GM18909 (cell line): Measurements from ENCODE around the gene HEATR5A.
"Not testable (repeated sequence)": the region's sequence is repeated elsewhere in the genome, so short reads cannot be mapped to it uniquely, and the experiment has no call there.

Experiments
- ATAC-seq: cut with Tn5 transposase; IDR thresholded peaks from one replicate; pipeline ENCODE4 v1.9.1; 2021; ENCODE audit warnings: mild to moderate bottlenecking; ENCODE audit not compliant: unreplicated experiment, poor library complexity

HEATR5A gene

DNA sequence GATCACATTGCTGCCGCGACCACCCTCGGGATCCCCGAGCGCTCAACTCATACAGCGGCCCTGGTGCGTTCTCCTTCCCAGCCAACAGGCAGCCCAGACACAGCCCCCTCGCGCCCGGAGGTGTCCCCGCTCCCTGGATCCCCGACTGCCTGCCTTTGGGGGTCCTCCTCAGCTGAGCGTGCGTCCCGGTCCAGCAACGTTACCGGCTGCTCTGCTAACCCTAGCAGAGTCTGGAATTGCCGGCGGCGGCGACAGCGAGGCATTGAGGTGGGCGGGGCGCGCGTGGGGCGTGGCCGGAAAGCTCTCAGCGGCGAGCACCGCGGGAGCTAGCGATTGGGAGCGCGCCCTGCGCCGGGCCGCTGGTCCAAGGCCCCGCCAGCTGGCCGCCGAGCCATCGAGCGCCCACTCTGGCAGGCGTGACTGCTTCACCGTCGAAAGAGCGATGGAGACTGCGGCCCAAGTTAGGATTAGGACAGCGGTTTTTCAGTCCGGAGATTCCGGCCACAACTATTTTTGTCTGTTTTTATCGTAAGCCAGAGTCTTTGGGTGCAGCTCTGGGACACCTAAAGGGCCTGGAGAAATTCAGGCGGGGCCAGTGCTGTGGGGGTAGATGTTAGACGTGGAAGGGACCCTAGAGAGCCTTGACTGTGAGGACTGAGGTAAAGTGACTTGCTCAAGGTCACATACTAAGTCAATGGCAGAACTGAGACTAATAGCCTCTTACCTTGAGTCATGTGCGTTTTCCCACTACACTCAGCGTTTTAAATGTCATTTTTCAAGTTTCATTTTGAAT is at the start of gene HEATR5A:
HEATR5A (minus strand) TSS at position 232 of the 793 bp plus-strand sequence. CDS start 17,575 bp downstream, outside the sequence.
- peak; percentile 98 for ATAC-seq

GRCh38 chr14:31466554-31466953 is 46.2 kb upstream of the HEATR5A start:
- ATAC-seq, result no peak

- ATAC-seq, result no peak
These were observed 44.8 kb upstream of the HEATR5A start for GRCh38 chr14:31465111-31465510.

GRCh38 chr14:31462450-31462849 is 42.1 kb upstream of the HEATR5A start:
- not testable (repeated sequence) for ATAC-seq

DNA sequence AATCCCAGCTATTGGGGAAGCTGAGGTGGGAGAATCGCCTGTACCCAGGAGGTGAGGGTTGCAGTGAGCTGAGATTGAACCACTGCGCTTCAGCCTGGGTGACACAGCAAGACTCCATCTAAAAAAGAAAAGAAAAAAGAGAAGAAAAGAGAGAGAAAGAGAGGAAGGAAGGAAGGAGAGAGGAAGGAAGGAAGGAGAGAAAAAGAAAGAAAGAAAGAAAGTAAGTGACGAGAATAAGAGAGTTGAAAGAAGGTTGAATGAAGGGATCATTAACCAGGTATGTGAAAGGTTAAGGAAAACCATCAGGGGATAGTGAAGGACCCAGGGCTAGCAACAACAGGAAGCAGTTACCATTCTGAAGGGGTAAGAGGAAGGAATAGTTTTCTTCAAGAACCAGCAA is 41.2 kb upstream of the HEATR5A start:
- no peak for ATAC-seq

- no peak for ATAC-seq
These were observed 37.6 kb upstream of the HEATR5A start for GRCh38 chr14:31457665-31458659.

- ATAC-seq, result peak; percentile 99
These were observed 36.7 kb upstream of the HEATR5A start, which contains the start of gene DTD2 for GRCh38 chr14:31456841-31457664. DTD2 (minus strand) TSS chr14:31457506; CDS start chr14:31457393, 113 bp downstream.

DNA sequence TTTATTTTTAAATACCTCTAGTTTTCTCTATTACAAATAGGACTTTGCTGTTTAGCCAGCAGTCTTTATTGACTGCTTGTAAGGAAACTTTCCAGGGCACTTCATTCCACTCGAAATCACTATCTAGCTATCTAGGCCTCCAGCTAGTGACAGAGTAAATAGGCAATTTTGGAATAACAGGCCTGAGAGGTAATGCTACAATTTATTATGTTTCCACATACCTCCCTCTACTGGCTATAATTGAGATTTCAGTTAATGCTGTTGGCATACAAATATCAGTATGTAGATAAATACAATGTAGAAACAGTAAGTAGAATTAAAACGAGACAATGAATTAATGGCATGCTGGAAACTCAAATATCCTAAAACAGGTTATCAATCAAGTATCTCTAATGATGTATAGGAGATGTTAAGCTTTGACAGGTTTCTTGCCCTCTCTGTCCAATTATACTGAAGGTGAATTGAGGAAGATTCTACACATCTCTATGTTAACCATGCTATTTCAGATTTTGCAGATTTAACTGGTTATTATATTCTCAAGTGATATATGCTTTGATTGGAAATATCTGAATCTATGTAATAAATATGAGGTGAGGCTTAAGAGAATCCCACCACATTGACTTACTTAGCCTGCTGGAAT is 29.7 kb upstream of the HEATR5A start:
- peak; percentile 72 for ATAC-seq

DNA sequence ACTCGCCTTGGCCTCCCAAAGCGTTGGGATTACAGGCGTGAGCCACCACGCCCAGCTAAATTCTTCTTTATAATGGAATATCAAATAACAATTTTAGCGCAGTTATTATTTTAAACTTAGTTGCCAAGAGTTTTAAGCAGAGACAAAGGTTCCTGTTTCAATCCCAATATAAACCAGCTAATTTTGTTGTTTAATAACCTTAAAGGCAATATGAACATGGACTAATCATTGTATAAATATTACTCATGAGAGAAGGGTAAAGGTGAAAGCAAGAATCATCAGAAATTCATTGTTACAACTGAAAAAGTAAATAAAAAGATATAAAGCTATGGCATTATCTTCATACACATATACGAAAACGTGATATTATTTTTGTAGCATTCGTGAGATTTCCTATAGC is 28.8 kb upstream of the HEATR5A start:
- no peak for ATAC-seq

GRCh38 chr14:31445703-31446102 is 25.4 kb upstream of the HEATR5A start:
- no peak for ATAC-seq

DNA sequence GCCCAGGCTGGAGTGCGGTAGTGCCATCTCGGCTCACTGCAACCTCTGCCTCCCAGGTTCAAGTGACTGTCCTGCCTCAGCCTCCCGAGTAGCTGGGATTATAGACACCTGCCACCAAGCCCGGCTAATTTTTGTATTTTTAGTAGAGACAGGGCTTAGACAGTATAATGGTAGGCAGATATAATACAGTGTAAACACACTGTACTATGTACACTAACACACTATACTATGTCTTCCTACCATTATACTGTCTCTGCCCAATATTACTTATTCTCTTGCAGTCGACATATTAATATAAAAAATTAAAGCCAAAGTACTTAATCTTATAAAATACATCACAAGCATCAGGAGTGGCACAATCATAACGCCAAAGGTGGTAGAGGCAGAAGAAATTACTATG is 21.9 kb upstream of the HEATR5A start:
- ATAC-seq, result no peak

GRCh38 chr14:31441273-31442111 is 21.1 kb upstream of the HEATR5A start:
- ATAC-seq, result no peak

- ATAC-seq, result no peak
These were observed 19.9 kb upstream of the HEATR5A start for GRCh38 chr14:31440280-31440679.

- no peak for ATAC-seq
These were observed 19.2 kb upstream of the HEATR5A start for GRCh38 chr14:31439561-31439960.

- not testable (repeated sequence) for ATAC-seq
These were observed 16.8 kb upstream of the HEATR5A start for GRCh38 chr14:31437045-31437691.

DNA sequence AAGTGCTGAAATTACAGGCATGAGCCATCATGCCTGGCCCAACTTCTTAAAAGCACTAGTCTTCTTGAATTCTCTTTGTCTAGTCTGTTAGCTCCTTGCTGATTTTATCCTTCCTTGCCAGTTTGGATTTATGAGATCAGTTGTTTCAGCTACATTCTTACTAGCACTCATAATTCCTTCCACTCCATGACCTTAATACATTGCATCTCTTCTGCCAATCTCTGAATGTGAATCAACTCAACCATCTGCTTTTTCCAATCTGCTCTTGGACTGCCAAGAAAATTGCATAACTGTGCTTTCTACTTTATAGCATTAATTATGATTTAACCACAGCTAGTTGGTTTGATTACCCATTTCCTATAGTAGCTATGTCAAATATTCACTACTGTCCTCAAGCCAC is 14.9 kb upstream of the HEATR5A start:
- no peak for ATAC-seq

- ATAC-seq, result no peak
These were observed 10.4 kb upstream of the HEATR5A start for GRCh38 chr14:31430634-31431264.

GRCh38 chr14:31429791-31430190 is 9.4 kb upstream of the HEATR5A start:
- ATAC-seq, result no peak
